HG03439 (cell line): ENCODE measurements around the gene COPG1.
A peak's percentile ranks its signal among the peaks of the same experiment; 100 is the strongest.
"Not testable (repeated sequence)": the region's sequence is repeated elsewhere in the genome, so short reads cannot be mapped to it uniquely, and the experiment has no call there.

Source experiments
- ATAC-seq: cut with Tn5 transposase; IDR thresholded peaks from one replicate; pipeline ENCODE4 v1.9.1; 2021; ENCODE audit warnings: mild to moderate bottlenecking, moderate library complexity; ENCODE audit not compliant: unreplicated experiment

COPG1 gene

GRCh38 chr3:129239991-129240390 is 9.4 kb upstream of the COPG1 start:
- no peak for ATAC-seq

GRCh38 chr3:129240436-129240835 is 9.0 kb upstream of the COPG1 start:
- ATAC-seq, result no peak

GRCh38 chr3:129245141-129245540 is 4.3 kb upstream of the COPG1 start:
- ATAC-seq, result no peak

- ATAC-seq, result peak; percentile 54
These were observed 3.6 kb upstream of the COPG1 start for GRCh38 chr3:129245641-129246306.

GRCh38 chr3:129246636-129247035 is 2.8 kb upstream of the COPG1 start:
- no peak for ATAC-seq

- ATAC-seq, result no peak
These were observed 973 bp upstream of the COPG1 start for GRCh38 chr3:129248286-129248979.

GRCh38 chr3:129252748-129253147 is 3.3 kb downstream of the COPG1 start:
- ATAC-seq, result no peak

GRCh38 chr3:129254536-129255230 is 5.3 kb downstream of the COPG1 start:
- ATAC-seq, result no peak

GRCh38 chr3:129256270-129256669 is 6.9 kb downstream of the COPG1 start:
- ATAC-seq, result no peak

- ATAC-seq, result no peak
These were observed 8.2 kb downstream of the COPG1 start for GRCh38 chr3:129257609-129258008.

GRCh38 chr3:129259612-129260477 is 10.4 kb downstream of the COPG1 start:
- ATAC-seq, result no peak

GRCh38 chr3:129260606-129261005 is 11.2 kb downstream of the COPG1 start:
- no peak for ATAC-seq

- ATAC-seq, result no peak
These were observed 12.5 kb downstream of the COPG1 start for GRCh38 chr3:129261894-129262293.

- ATAC-seq, result no peak
These were observed 13.9 kb downstream of the COPG1 start for GRCh38 chr3:129263161-129263910.

- not testable (repeated sequence) for ATAC-seq
These were observed 15.6 kb downstream of the COPG1 start for GRCh38 chr3:129264994-129265393.

- no peak for ATAC-seq
These were observed 17.2 kb downstream of the COPG1 start for GRCh38 chr3:129266651-129267050.

- ATAC-seq, result no peak
These were observed 19.0 kb downstream of the COPG1 start for GRCh38 chr3:129268396-129268795.

GRCh38 chr3:129271674-129272073 is 22.3 kb downstream of the COPG1 start:
- ATAC-seq, result no peak

- ATAC-seq, result peak; percentile 80
These were observed 27.0 kb downstream of the COPG1 start for GRCh38 chr3:129276385-129276784.

- ATAC-seq, result no peak
These were observed 28.4 kb downstream of the COPG1 start for GRCh38 chr3:129277829-129278271.
